Measurements from ENCODE around the gene PLEKHG3. TPM values are rescaled to one million over a fixed set of nuclear protein-coding genes. Genes with fewer than 3 reads are reported as not detected.

Gene PLEKHG3
- total and polyA plus RNA-seq, 2 of the 13 experiments (the other 11 are each of a cell fraction or from before 2014, with no cell fraction given) = 7.1 to 9.8 TPM

DNA sequence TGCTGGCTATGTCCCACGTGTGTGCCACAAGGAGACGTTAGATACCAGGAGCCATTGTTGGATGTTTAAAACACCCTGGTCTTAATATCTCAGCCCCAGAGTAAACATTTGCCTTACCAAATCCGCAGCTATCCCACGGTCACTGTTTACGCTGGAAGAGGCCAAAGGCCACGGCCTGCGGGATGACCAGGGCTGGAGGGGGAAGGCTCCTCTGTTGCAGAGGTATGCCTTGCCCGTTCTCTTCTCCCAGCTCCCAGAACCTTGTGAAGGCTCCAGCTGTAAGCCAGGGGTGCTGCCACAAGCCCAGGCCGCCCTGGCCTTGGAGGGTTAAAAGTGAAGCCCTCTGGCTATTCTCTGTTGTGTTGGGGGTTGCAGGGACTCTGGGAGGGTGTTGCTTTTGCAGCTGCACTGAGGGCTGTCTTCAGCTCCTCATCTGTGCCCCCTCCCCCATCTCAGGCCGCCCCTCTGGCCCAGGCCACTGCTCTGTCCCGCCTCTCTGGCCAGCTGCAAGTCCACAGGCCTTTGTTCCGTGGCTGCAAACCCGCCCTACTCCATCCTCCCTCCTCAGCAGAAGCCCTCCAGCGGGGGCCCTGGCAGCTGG lies 2.5 kb downstream of the PLEKHG3 start (continued):
- TF ChIP-seq ZBTB34 (CRISPR knock-in tag; IDR thresholded peaks at IDR 0.05) = peak; percentile 72; the same call in 1 of the 2 replicates
- TF ChIP-seq ISL2 (CRISPR knock-in tag; IDR thresholded peaks at IDR 0.05) = peak; percentile 63; the same call in 1 of the 2 replicates
- TF ChIP-seq MXD3 (CRISPR knock-in tag; IDR thresholded peaks at IDR 0.05) = 0 out of 2 replicates have a peak, but pooled peaks have one; percentile 47
- TF ChIP-seq ZNF737 (CRISPR knock-in tag; IDR thresholded peaks at IDR 0.05; ENCODE audit: borderline replicate concordance) = no peak
- peak; percentile 89 for TF ChIP-seq NR2F2 (IDR thresholded peaks at IDR 0.05; ENCODE audit: borderline replicate concordance, low read depth)
- TF ChIP-seq ZNF143 (CRISPR knock-in tag; IDR thresholded peaks at IDR 0.05) = no peak
- peak; percentile 44; the same call in 1 of the 2 replicates for TF ChIP-seq RXRA (CRISPR knock-in tag; IDR thresholded peaks at IDR 0.05)
- TF ChIP-seq, protein P1, sequence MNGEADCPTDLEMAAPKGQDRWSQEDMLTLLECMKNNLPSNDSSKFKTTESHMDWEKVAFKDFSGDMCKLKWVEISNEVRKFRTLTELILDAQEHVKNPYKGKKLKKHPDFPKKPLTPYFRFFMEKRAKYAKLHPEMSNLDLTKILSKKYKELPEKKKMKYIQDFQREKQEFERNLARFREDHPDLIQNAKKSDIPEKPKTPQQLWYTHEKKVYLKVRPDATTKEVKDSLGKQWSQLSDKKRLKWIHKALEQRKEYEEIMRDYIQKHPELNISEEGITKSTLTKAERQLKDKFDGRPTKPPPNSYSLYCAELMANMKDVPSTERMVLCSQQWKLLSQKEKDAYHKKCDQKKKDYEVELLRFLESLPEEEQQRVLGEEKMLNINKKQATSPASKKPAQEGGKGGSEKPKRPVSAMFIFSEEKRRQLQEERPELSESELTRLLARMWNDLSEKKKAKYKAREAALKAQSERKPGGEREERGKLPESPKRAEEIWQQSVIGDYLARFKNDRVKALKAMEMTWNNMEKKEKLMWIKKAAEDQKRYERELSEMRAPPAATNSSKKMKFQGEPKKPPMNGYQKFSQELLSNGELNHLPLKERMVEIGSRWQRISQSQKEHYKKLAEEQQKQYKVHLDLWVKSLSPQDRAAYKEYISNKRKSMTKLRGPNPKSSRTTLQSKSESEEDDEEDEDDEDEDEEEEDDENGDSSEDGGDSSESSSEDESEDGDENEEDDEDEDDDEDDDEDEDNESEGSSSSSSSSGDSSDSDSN (CRISPR knock-in tag; IDR thresholded peaks at IDR 0.05) = peak; percentile 47; the same call in 1 of the 2 replicates
- TF ChIP-seq SIX1 (CRISPR knock-in tag; IDR thresholded peaks at IDR 0.05; ENCODE audit: borderline replicate concordance) = no peak
- TF ChIP-seq POGZ (CRISPR knock-in tag; IDR thresholded peaks at IDR 0.05) = 0 out of 2 replicates have a peak, but pooled peaks have one; percentile 22
- peak; percentile 59 for TF ChIP-seq HNRNPLL (IDR thresholded peaks at IDR 0.05; ENCODE audit: low read depth, low read length, poor library complexity, severe bottlenecking)
- peak; percentile 63; the same call in 1 of the 2 replicates for TF ChIP-seq TBX2 (CRISPR knock-in tag; IDR thresholded peaks at IDR 0.05; ENCODE audit: borderline replicate concordance)
- TF ChIP-seq ZNF317 (CRISPR knock-in tag; IDR thresholded peaks at IDR 0.05) = 0 out of 2 replicates have a peak, but pooled peaks have one; percentile 35
- TF ChIP-seq ZNF10 (CRISPR knock-in tag; IDR thresholded peaks at IDR 0.05; ENCODE audit: borderline replicate concordance, low read depth) = no peak
- TF ChIP-seq, protein P2, sequence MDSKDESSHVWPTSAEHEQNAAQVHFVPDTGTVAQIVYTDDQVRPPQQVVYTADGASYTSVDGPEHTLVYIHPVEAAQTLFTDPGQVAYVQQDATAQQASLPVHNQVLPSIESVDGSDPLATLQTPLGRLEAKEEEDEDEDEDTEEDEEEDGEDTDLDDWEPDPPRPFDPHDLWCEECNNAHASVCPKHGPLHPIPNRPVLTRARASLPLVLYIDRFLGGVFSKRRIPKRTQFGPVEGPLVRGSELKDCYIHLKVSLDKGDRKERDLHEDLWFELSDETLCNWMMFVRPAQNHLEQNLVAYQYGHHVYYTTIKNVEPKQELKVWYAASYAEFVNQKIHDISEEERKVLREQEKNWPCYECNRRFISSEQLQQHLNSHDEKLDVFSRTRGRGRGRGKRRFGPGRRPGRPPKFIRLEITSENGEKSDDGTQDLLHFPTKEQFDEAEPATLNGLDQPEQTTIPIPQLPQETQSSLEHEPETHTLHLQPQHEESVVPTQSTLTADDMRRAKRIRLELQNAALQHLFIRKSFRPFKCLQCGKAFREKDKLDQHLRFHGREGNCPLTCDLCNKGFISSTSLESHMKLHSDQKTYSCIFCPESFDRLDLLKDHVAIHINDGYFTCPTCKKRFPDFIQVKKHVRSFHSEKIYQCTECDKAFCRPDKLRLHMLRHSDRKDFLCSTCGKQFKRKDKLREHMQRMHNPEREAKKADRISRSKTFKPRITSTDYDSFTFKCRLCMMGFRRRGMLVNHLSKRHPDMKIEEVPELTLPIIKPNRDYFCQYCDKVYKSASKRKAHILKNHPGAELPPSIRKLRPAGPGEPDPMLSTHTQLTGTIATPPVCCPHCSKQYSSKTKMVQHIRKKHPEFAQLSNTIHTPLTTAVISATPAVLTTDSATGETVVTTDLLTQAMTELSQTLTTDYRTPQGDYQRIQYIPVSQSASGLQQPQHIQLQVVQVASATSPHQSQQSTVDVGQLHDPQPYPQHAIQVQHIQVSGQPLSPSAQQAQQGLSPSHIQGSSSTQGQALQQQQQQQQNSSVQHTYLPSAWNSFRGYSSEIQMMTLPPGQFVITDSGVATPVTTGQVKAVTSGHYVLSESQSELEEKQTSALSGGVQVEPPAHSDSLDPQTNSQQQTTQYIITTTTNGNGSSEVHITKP (CRISPR knock-in tag; IDR thresholded peaks at IDR 0.05; ENCODE audit: low read depth) = peak; percentile 30; the same call in 1 of the 2 replicates
